H9 (cell line): Measurements from ENCODE around the gene NPAS3. TPM values are rescaled to one million over a fixed set of nuclear protein-coding genes. Genes with fewer than 3 reads are reported as not detected.

Experiments used
- DNase-seq: peaks from one replicate; pipeline ENCODE4 v3.0.0-alpha.2; 2017
- H2AFZ ChIP-seq: one replicate; pipeline ENCODE4 v1.6.1; 2013; ENCODE audit warnings: mild to moderate bottlenecking, low read length, control low read depth, moderate library complexity
- H2AK5ac ChIP-seq: 2 replicates; pipeline ENCODE4 v1.6.1; 2013; ENCODE audit warnings: low read length, control low read depth, mixed read lengths; ENCODE audit not compliant: insufficient read length
- H2BK120ac ChIP-seq: one replicate; pipeline ENCODE4 v1.6.1; 2013; ENCODE audit warnings: low read depth, mild to moderate bottlenecking, low read length, control low read depth, inconsistent platforms; ENCODE audit not compliant: poor library complexity, severe bottlenecking
- H2BK12ac ChIP-seq: 2 replicates; pipeline ENCODE4 v1.6.1; 2013; ENCODE audit warnings: low read length, control low read depth, mixed read lengths, low read depth; ENCODE audit not compliant: insufficient read length
- H2BK15ac ChIP-seq: 2 replicates; pipeline ENCODE4 v1.6.1; 2013; ENCODE audit warnings: low read depth, low read length, control low read depth
- H2BK20ac ChIP-seq: one replicate; pipeline ENCODE4 v1.6.1; 2013; ENCODE audit warnings: low read depth, mild to moderate bottlenecking, low read length, control low read depth, inconsistent platforms; ENCODE audit not compliant: poor library complexity, severe bottlenecking
- H2BK5ac ChIP-seq: 2 replicates; pipeline ENCODE4 v1.6.1; 2013; ENCODE audit warnings: low read length, control low read depth, mixed read lengths; ENCODE audit not compliant: insufficient read length
- H3K14ac ChIP-seq: 2 replicates; pipeline ENCODE4 v1.6.1; 2013; ENCODE audit warnings: low read length, control low read depth; ENCODE audit not compliant: insufficient read depth
- H3K18ac ChIP-seq: 2 replicates; pipeline ENCODE4 v1.6.1; 2013; ENCODE audit warnings: low read depth, mild to moderate bottlenecking, mixed read lengths, low read length, control low read depth; ENCODE audit not compliant: insufficient read length
- H3K23ac ChIP-seq: 2 replicates; pipeline ENCODE4 v1.6.1; 2013; ENCODE audit warnings: low read length, control low read depth, mixed read lengths, low read depth; ENCODE audit not compliant: insufficient read length
- H3K23me2 ChIP-seq: 2 replicates; pipeline ENCODE4 v1.6.1; 2013; ENCODE audit warnings: low read depth, mild to moderate bottlenecking, mixed read lengths, low read length, control low read depth; ENCODE audit not compliant: insufficient read length, poor library complexity, severe bottlenecking
- H3K27ac ChIP-seq: 2 replicates; pipeline ENCODE4 v1.5.1; 2013; ENCODE audit warnings: low read length, control low read depth, mixed read lengths, low read depth; ENCODE audit not compliant: insufficient read length
- H3K27me3 ChIP-seq: 2 replicates; pipeline ENCODE4 v1.6.1; 2013; ENCODE audit warnings: low read length, control low read depth, inconsistent platforms; ENCODE audit not compliant: insufficient read depth
- H3K4ac ChIP-seq: 2 replicates; pipeline ENCODE4 v1.6.1; 2013; ENCODE audit warnings: low read depth, mild to moderate bottlenecking, control low read depth, inconsistent platforms, low read length, moderate library complexity
- H3K4me1 ChIP-seq: 2 replicates; pipeline ENCODE4 v1.6.1; 2013; ENCODE audit warnings: low read length, control low read depth, inconsistent platforms; ENCODE audit not compliant: insufficient read depth
- H3K4me2 ChIP-seq: 2 replicates; pipeline ENCODE4 v1.6.1; 2013; ENCODE audit warnings: low read length, control low read depth, mixed read lengths; ENCODE audit not compliant: insufficient read length, insufficient read depth
- H3K56ac ChIP-seq: 2 replicates; pipeline ENCODE4 v1.6.1; 2013; ENCODE audit warnings: low read depth, mild to moderate bottlenecking, mixed read lengths, low read length, control low read depth; ENCODE audit not compliant: insufficient read length
- H3K79me1 ChIP-seq: 2 replicates; pipeline ENCODE4 v1.6.1; 2013; ENCODE audit warnings: low read depth, mild to moderate bottlenecking, moderate library complexity, low read length, control low read depth, inconsistent platforms; ENCODE audit not compliant: insufficient read depth, poor library complexity, severe bottlenecking
- H3K79me2 ChIP-seq: 2 replicates; pipeline ENCODE4 v1.6.1; 2013; ENCODE audit warnings: low read length, control low read depth, inconsistent platforms; ENCODE audit not compliant: insufficient read depth
- H3K9ac ChIP-seq: 2 replicates; pipeline ENCODE4 v1.6.1; 2013; ENCODE audit warnings: low read length, control low read depth, mixed read lengths; ENCODE audit not compliant: insufficient read length; ENCODE audit errors: extremely low read depth
- H3K9me3 ChIP-seq: one replicate; pipeline ENCODE4 v1.6.1; 2013; ENCODE audit warnings: low read depth, low read length, inconsistent platforms; ENCODE audit not compliant: control insufficient read depth
- H3T11ph ChIP-seq: one replicate; pipeline ENCODE4 v1.6.1; 2013; ENCODE audit warnings: mild to moderate bottlenecking, low read length, control low read depth, inconsistent platforms
- H4K20me1 ChIP-seq: one replicate; pipeline ENCODE4 v1.6.1; 2013; ENCODE audit not compliant: control insufficient read depth, insufficient read length, insufficient read depth
- H4K5ac ChIP-seq: 2 replicates; pipeline ENCODE4 v1.6.1; 2013; ENCODE audit warnings: low read depth, mild to moderate bottlenecking, mixed read lengths, low read length, control low read depth; ENCODE audit not compliant: insufficient read length
- H4K8ac ChIP-seq: replicated peaks from 2 replicates; pipeline ENCODE4 v1.6.1; 2013; ENCODE audit warnings: low read length, control low read depth, mixed read lengths, low read depth; ENCODE audit not compliant: insufficient read length
- H4K91ac ChIP-seq: 2 replicates; pipeline ENCODE4 v1.6.1; 2013; ENCODE audit warnings: low read depth, mild to moderate bottlenecking, moderate library complexity, mixed read lengths, low read length, control low read depth; ENCODE audit not compliant: insufficient read length
- H3K27ac Mint-ChIP-seq, 3 experiments: 2 replicates in 2 of 3; 3 replicates in 1 of 3; pipeline ENCODE4 v1.8.0; 2020 to 2021; ENCODE audit warnings: mixed read lengths in 3 of 3, mild to moderate bottlenecking in 1 of 3, moderate library complexity in 1 of 3
- H3K27me3 Mint-ChIP-seq: 2 replicates; pipeline ENCODE4 v1.8.0; 2021; ENCODE audit warnings: low read depth, mild to moderate bottlenecking, moderate library complexity, mixed read lengths
- H3K36me3 Mint-ChIP-seq, 3 experiments: 2 replicates in 2 of 3; 3 replicates in 1 of 3; pipeline ENCODE4 v1.8.0; 2020 to 2021; ENCODE audit warnings: low read depth in 3 of 3, mixed read lengths in 3 of 3; ENCODE audit not compliant: insufficient read depth in 1 of 3
- H3K4me1 Mint-ChIP-seq, 2 experiments: 2 replicates each; pipeline ENCODE4 v1.8.0; 2020; ENCODE audit warnings: mixed read lengths in 2 of 2
- H3K4me3 Mint-ChIP-seq, 2 experiments: 2 replicates in 1 of 2; 3 replicates in 1 of 2; pipeline ENCODE4 v1.8.0; 2020 to 2021; ENCODE audit warnings: mild to moderate bottlenecking in 2 of 2, mixed read lengths in 2 of 2, moderate library complexity in 1 of 2
- H3K9me3 Mint-ChIP-seq, 2 experiments: 2 replicates in 1 of 2; 3 replicates in 1 of 2; pipeline ENCODE4 v1.8.0; 2020; ENCODE audit warnings: mild to moderate bottlenecking in 2 of 2, mixed read lengths in 2 of 2, moderate library complexity in 1 of 2
- CTCF ChIP-seq: fragments of 200-600 bp; sonication (generic); conservative IDR thresholded peaks from 3 replicates; pipeline ENCODE4 v1.8.0; 2021; ENCODE audit warnings: antibody characterized with exemption, mild to moderate bottlenecking
- total RNA-seq: library from RNA; stranded (reverse); gene quantifications from 2 replicates; pipeline ENCODE4 v1.2.1, GENCODE V29; 2021

NPAS3 gene
- total RNA-seq, 1 experiment from 2014 or later: 0.17 TPM

- Mint-ChIP-seq H3K4me1 (no peaks in the 10 kb centered on the region), H3K36me3 (no peaks in the 10 kb centered on the region), H3K27me3 (no peaks in the 10 kb centered on the region), H3K9me3 (no peaks in the 10 kb centered on the region), H3K27ac (no peak overlapping the region), H3K4me3 (no peak overlapping the region)
- Histone ChIP-seq H3K18ac (no peak overlapping the region), H4K5ac (no peak overlapping the region), H2BK5ac (no peak overlapping the region), H3K23me2 (no peaks in the 10 kb centered on the region), H3K4me2 (no peak overlapping the region), H2BK20ac (no peak overlapping the region), H4K8ac (no peak overlapping the region), H3K27me3 (no peaks in the 10 kb centered on the region), H3K9ac (no peak overlapping the region), H3K56ac (no peak overlapping the region), H2AK5ac (no peak overlapping the region), H3K14ac (no peak overlapping the region), H3K4ac (no peak overlapping the region), H2BK15ac (no peak overlapping the region), H3K79me1 (no peaks in the 10 kb centered on the region), H2BK120ac (no peak overlapping the region), H3K23ac (no peak overlapping the region), H3K9me3 (no peaks in the 10 kb centered on the region), H3K79me2 (no peaks in the 10 kb centered on the region), H4K91ac (no peak overlapping the region), H3K27ac (no peak overlapping the region), H3K4me1 (no peaks in the 10 kb centered on the region), H3T11ph (no peak overlapping the region), H2BK12ac (no peak overlapping the region), H4K20me1 (no peaks in the 10 kb centered on the region), H2AFZ (no peak overlapping the region)
- TF ChIP-seq CTCF: no peak
- DNase-seq: no peak
Measured at GRCh38 chr14:33175951-33176350, 237.3 kb downstream of the NPAS3 start.
